GM23338 (cell line): ENCODE measurements around the gene ADCY1. TPM values are rescaled to one million over a fixed set of nuclear protein-coding genes. Genes with fewer than 3 reads are reported as not detected.

Experiments used
- ATAC-seq: fragments of 200-7000 bp; cut with Tn5 transposase; 3 replicates; pipeline ENCODE4 v1.9.1; 2020
- DNase-seq: peaks from one replicate; pipeline ENCODE4 v3.0.0-alpha.2; 2015; ENCODE audit warnings: low spot score
- H2AFZ ChIP-seq: fragments of 200-600 bp; sonication (generic); 2 replicates; pipeline ENCODE4 v1.8.0; 2016; ENCODE audit warnings: antibody characterized with exemption, mild to moderate bottlenecking, moderate library complexity
- H3F3A ChIP-seq: fragments of 200-600 bp; sonication (generic); replicated peaks from 2 replicates; pipeline ENCODE4 v1.8.0; 2017; ENCODE audit warnings: antibody characterized with exemption, mixed run types, low read depth
- H3K27ac ChIP-seq: fragments of 200-600 bp; sonication (generic); 2 replicates; pipeline ENCODE4 v1.6.1; 2016; ENCODE audit warnings: low read depth
- H3K27me3 ChIP-seq: fragments of 200-600 bp; sonication (generic); 2 replicates; pipeline ENCODE4 v1.8.0; 2016; ENCODE audit warnings: mild to moderate bottlenecking, mixed run types, moderate library complexity; ENCODE audit not compliant: insufficient read depth
- H3K36me3 ChIP-seq: fragments of 200-600 bp; sonication (generic); 2 replicates; pipeline ENCODE4 v1.8.0; 2016; ENCODE audit warnings: mild to moderate bottlenecking; ENCODE audit not compliant: insufficient read depth
- H3K4me1 ChIP-seq: fragments of 200-600 bp; sonication (generic); 2 replicates; pipeline ENCODE4 v1.8.0; 2016; ENCODE audit warnings: mild to moderate bottlenecking, moderate library complexity; ENCODE audit not compliant: insufficient read depth
- H3K4me2 ChIP-seq: fragments of 200-600 bp; sonication (generic); 2 replicates; pipeline ENCODE4 v1.7.1; 2017; ENCODE audit warnings: mixed run types
- H3K4me3 ChIP-seq: fragments of 200-600 bp; sonication (generic); 2 replicates; pipeline ENCODE4 v1.6.1; 2016; ENCODE audit warnings: mixed run types
- H3K79me2 ChIP-seq: fragments of 200-600 bp; sonication (generic); replicated peaks from 2 replicates; pipeline ENCODE4 v1.8.0; 2017; ENCODE audit warnings: mild to moderate bottlenecking; ENCODE audit not compliant: insufficient read depth
- H3K9me2 ChIP-seq: fragments of 200-600 bp; sonication (generic); 2 replicates; pipeline ENCODE4 v1.8.0; 2017; ENCODE audit not compliant: insufficient read depth
- H4K20me1 ChIP-seq: fragments of 200-600 bp; sonication (generic); replicated peaks from 2 replicates; pipeline ENCODE4 v1.8.0; 2017; ENCODE audit warnings: mild to moderate bottlenecking; ENCODE audit not compliant: insufficient read depth
- H3K27ac Mint-ChIP-seq: 2 replicates; pipeline ENCODE4 v1.8.0; 2020; ENCODE audit warnings: inconsistent platforms, mild to moderate bottlenecking, moderate library complexity, mixed read lengths
- H3K27me3 Mint-ChIP-seq: 3 replicates; pipeline ENCODE4 v1.8.0; 2022; ENCODE audit warnings: low read depth, mild to moderate bottlenecking, moderate library complexity, mixed read lengths, inconsistent platforms; ENCODE audit not compliant: insufficient read depth, poor library complexity
- H3K36me3 Mint-ChIP-seq: 3 replicates; pipeline ENCODE4 v1.8.0; 2021; ENCODE audit warnings: low read depth, mild to moderate bottlenecking, inconsistent platforms, moderate library complexity, mixed read lengths
- H3K4me1 Mint-ChIP-seq: 3 replicates; pipeline ENCODE4 v1.8.0; 2020; ENCODE audit warnings: mild to moderate bottlenecking, inconsistent platforms, mixed read lengths
- H3K4me3 Mint-ChIP-seq: 3 replicates; pipeline ENCODE4 v1.8.0; 2021; ENCODE audit warnings: moderate library complexity, mild to moderate bottlenecking, inconsistent platforms, mixed read lengths
- H3K9me3 Mint-ChIP-seq: 3 replicates; pipeline ENCODE4 v1.8.0; 2020; ENCODE audit warnings: moderate library complexity, mild to moderate bottlenecking, inconsistent platforms, mixed read lengths
- CREB1 ChIP-seq: fragments of 250-450 bp; sonication (Bioruptor Pico); IDR thresholded peaks from 2 replicates; pipeline ENCODE4 v1.5.0; 2020; ENCODE audit warnings: low read depth, mild to moderate bottlenecking, moderate library complexity
- CTCF ChIP-seq, 2 experiments: fragments of 200-600 bp in 1 of 2; sonication (generic) in 1 of 2; conservative IDR thresholded peaks; 2 replicates each; pipeline versions ENCODE4 v1.5.1 to v1.6.1; 2016 to 2017; ENCODE audit warnings: antibody characterized with exemption in 2 of 2, low read depth in 2 of 2, mild to moderate bottlenecking in 2 of 2, moderate library complexity in 1 of 2
- ETS1 ChIP-seq: IDR thresholded peaks from 2 replicates; pipeline ENCODE4 v1.6.1; 2016; ENCODE audit warnings: antibody characterized with exemption
- EZH2 ChIP-seq: fragments of 200-600 bp; sonication (generic); IDR thresholded peaks from one replicate; pipeline ENCODE4 v1.8.0; 2017; ENCODE audit warnings: antibody characterized with exemption, mild to moderate bottlenecking, low read depth; ENCODE audit not compliant: unreplicated experiment
- EZH2phosphoT487 ChIP-seq: fragments of 200-600 bp; sonication (generic); IDR thresholded peaks from one replicate; pipeline ENCODE4 v1.8.1; 2018; ENCODE audit warnings: antibody characterized with exemption; ENCODE audit not compliant: unreplicated experiment
- JUNB ChIP-seq: IDR thresholded peaks from one replicate; pipeline ENCODE4 v1.6.1; 2016; ENCODE audit warnings: antibody characterized with exemption; ENCODE audit not compliant: unreplicated experiment
- NANOG ChIP-seq: IDR thresholded peaks from 2 replicates; pipeline ENCODE4 v1.6.1; 2016; ENCODE audit warnings: antibody characterized with exemption, borderline replicate concordance
- POLR2AphosphoS5 ChIP-seq: IDR thresholded peaks from 2 replicates; pipeline ENCODE4 v1.6.1; 2016; ENCODE audit warnings: antibody characterized with exemption, low read depth
- REST ChIP-seq: IDR thresholded peaks from one replicate; pipeline ENCODE4 v1.6.1; 2018; ENCODE audit warnings: antibody characterized with exemption; ENCODE audit not compliant: unreplicated experiment
- STAT1 ChIP-seq: IDR thresholded peaks from one replicate; pipeline ENCODE4 v1.6.1; 2016; ENCODE audit warnings: antibody characterized with exemption; ENCODE audit not compliant: unreplicated experiment
- ZNF114 ChIP-seq: fragments of 250-450 bp; sonication (Bioruptor Pico); IDR thresholded peaks from 2 replicates; pipeline ENCODE4 v1.5.0; 2020; ENCODE audit warnings: mild to moderate bottlenecking, moderate library complexity
- ZNF331 ChIP-seq: fragments of 250-450 bp; sonication (Bioruptor Pico); IDR thresholded peaks from 2 replicates; pipeline ENCODE4 v1.5.0; 2020; ENCODE audit warnings: low read depth, mild to moderate bottlenecking, moderate library complexity
- polyA plus RNA-seq: library from polyadenylated mRNA; unstranded; fragments of >200 nt; fragmentation: Nextera tagmentation; extraction: Ambion mirVana; gene quantifications from 2 replicates; pipeline ENCODE4 v1.2.1, GENCODE V29; 2016
- total RNA-seq: library from RNA; depleted of rRNA; stranded (reverse); fragments of >200 nt; shearing (Covaris generic); gene quantifications from 2 replicates; pipeline ENCODE4 v1.2.3, GENCODE V29; 2014
- TF ChIP-seq, protein P1 (sequence below): fragments of 250-450 bp; sonication (Bioruptor Pico); IDR thresholded peaks from 2 replicates; pipeline ENCODE4 v1.5.0; 2020; ENCODE audit warnings: mild to moderate bottlenecking, moderate library complexity

The ADCY1 gene
- total and polyA plus RNA-seq, 2 experiments from 2014 or later, result 2.3 to 18.7 TPM

- ATAC-seq, result no peak
- Histone ChIP-seq H3K27ac (no peak overlapping the region), H3K27me3 (no peaks in the 10 kb centered on the region), H2AFZ (no peak overlapping the region), H3K36me3 (no peaks in the 10 kb centered on the region), H4K20me1 (no peaks in the 10 kb centered on the region), H3K4me3 (no peak overlapping the region), H3F3A (no peaks in the 10 kb centered on the region), H3K9me2 (no peaks in the 10 kb centered on the region), H3K4me1 (no peaks in the 10 kb centered on the region), H3K4me2 (no peak overlapping the region), H3K79me2 (no peaks in the 10 kb centered on the region)
- H3K27me3 Mint-ChIP-seq, result peaks cover 3% of the 10 kb centered on the region
- H3K27ac Mint-ChIP-seq, result no peak overlapping the region; the same call in 1 of the 2 replicates
- H3K4me3 Mint-ChIP-seq, result no peak overlapping the region
- H3K9me3 Mint-ChIP-seq, result no peaks in the 10 kb centered on the region; the same call in 2 of the 3 replicates
- no peak for TF ChIP-seq POLR2AphosphoS5
- no peak for TF ChIP-seq ZNF114 (CRISPR knock-in tag)
- TF ChIP-seq STAT1, result no peak
- no peak for TF ChIP-seq ZNF331 (CRISPR knock-in tag)
- no peak for TF ChIP-seq CTCF (conservative IDR thresholded peaks at IDR 0.05; ENCODE audit: low read depth in 2 of 2)
- TF ChIP-seq, protein P1, sequence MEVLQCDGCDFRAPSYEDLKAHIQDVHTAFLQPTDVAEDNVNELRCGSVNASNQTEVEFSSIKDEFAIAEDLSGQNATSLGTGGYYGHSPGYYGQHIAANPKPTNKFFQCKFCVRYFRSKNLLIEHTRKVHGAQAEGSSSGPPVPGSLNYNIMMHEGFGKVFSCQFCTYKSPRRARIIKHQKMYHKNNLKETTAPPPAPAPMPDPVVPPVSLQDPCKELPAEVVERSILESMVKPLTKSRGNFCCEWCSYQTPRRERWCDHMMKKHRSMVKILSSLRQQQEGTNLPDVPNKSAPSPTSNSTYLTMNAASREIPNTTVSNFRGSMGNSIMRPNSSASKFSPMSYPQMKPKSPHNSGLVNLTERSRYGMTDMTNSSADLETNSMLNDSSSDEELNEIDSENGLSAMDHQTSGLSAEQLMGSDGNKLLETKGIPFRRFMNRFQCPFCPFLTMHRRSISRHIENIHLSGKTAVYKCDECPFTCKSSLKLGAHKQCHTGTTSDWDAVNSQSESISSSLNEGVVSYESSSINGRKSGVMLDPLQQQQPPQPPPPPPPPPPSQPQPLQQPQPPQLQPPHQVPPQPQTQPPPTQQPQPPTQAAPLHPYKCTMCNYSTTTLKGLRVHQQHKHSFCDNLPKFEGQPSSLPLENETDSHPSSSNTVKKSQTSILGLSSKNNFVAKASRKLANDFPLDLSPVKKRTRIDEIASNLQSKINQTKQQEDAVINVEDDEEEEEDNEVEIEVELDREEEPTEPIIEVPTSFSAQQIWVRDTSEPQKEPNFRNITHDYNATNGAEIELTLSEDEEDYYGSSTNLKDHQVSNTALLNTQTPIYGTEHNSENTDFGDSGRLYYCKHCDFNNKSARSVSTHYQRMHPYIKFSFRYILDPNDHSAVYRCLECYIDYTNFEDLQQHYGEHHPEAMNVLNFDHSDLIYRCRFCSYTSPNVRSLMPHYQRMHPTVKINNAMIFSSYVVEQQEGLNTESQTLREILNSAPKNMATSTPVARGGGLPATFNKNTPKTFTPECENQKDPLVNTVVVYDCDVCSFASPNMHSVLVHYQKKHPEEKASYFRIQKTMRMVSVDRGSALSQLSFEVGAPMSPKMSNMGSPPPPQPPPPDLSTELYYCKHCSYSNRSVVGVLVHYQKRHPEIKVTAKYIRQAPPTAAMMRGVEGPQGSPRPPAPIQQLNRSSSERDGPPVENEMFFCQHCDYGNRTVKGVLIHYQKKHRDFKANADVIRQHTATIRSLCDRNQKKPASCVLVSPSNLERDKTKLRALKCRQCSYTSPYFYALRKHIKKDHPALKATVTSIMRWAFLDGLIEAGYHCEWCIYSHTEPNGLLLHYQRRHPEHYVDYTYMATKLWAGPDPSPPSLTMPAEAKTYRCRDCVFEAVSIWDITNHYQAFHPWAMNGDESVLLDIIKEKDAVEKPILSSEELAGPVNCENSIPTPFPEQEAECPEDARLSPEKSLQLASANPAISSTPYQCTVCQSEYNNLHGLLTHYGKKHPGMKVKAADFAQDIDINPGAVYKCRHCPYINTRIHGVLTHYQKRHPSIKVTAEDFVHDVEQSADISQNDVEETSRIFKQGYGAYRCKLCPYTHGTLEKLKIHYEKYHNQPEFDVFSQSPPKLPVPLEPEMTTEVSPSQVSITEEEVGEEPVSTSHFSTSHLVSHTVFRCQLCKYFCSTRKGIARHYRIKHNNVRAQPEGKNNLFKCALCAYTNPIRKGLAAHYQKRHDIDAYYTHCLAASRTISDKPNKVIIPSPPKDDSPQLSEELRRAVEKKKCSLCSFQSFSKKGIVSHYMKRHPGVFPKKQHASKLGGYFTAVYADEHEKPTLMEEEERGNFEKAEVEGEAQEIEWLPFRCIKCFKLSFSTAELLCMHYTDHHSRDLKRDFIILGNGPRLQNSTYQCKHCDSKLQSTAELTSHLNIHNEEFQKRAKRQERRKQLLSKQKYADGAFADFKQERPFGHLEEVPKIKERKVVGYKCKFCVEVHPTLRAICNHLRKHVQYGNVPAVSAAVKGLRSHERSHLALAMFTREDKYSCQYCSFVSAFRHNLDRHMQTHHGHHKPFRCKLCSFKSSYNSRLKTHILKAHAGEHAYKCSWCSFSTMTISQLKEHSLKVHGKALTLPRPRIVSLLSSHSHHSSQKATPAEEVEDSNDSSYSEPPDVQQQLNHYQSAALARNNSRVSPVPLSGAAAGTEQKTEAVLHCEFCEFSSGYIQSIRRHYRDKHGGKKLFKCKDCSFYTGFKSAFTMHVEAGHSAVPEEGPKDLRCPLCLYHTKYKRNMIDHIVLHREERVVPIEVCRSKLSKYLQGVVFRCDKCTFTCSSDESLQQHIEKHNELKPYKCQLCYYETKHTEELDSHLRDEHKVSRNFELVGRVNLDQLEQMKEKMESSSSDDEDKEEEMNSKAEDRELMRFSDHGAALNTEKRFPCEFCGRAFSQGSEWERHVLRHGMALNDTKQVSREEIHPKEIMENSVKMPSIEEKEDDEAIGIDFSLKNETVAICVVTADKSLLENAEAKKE (CRISPR knock-in tag), result no peak
- TF ChIP-seq JUNB, result no peak
- TF ChIP-seq EZH2, result no peak
- no peak for TF ChIP-seq REST
- TF ChIP-seq CREB1 (CRISPR knock-in tag), result no peak
- TF ChIP-seq NANOG, result no peak
- no peak for TF ChIP-seq EZH2phosphoT487
- no peak for TF ChIP-seq ETS1
- no peak for DNase-seq
- H3K36me3 Mint-ChIP-seq, result peaks cover 17% of the 10 kb centered on the region
- H3K4me1 Mint-ChIP-seq, result no peaks in the 10 kb centered on the region; the same call in 2 of the 3 replicates
Observed at GRCh38 chr7:45703911-45704682, 129.9 kb downstream of the ADCY1 start.
